Occipital lobe (tissue), 2 donors: Measurements from ENCODE around the gene TCEA2. TPM values are rescaled to one million over a fixed set of nuclear protein-coding genes. Genes with fewer than 3 reads are reported as not detected.

ENCODE experiments used
- small RNA-seq: library from RNA; depleted of rRNA; stranded (forward); fragments of <200 nt; gene quantifications from one replicate; pipeline ENCODE3, GENCODE V24; 2014
- total RNA-seq: library from RNA; depleted of rRNA; stranded (reverse); fragments of >200 nt; gene quantifications from one replicate; pipeline ENCODE4 v1.2.3, GENCODE V29; 2014

The TCEA2 gene
- total RNA-seq, 1 donor from 2014 or later, result 36.0 TPM

Small RNA genes within 50 kb of the gene (small RNA-seq; reads per million reads assigned to genes)
- gene AL355803.1, result not detected
- gene MIR6813, result not detected

Other genes with a start within 250 kb of the TCEA2 start
- gene ZBTB46, start 231.9 kb upstream of the TCEA2 start, total RNA-seq, result 21.5 TPM
- not detected for gene ABHD16B, start 201.7 kb upstream of the TCEA2 start, total RNA-seq
- 20.3 TPM for gene TPD52L2, start 197.9 kb upstream of the TCEA2 start, total RNA-seq
- gene DNAJC5, start 168.1 kb upstream of the TCEA2 start, total RNA-seq, result 99.7 TPM
- 17.8 TPM for gene UCKL1, start 106.8 kb upstream of the TCEA2 start, total RNA-seq
- gene ZNF512B, start 93.3 kb upstream of the TCEA2 start, total RNA-seq, result 15.8 TPM
- gene SAMD10, start 83.6 kb upstream of the TCEA2 start, total RNA-seq, result 6.4 TPM
- 71.0 TPM for gene PRPF6, start 82.1 kb upstream of the TCEA2 start, total RNA-seq
- gene C20orf204, start 27.0 kb upstream of the TCEA2 start, total RNA-seq, result 1.2 TPM
- gene SOX18, start 13.6 kb upstream of the TCEA2 start, total RNA-seq, result 0.31 TPM
- gene RGS19, start 16.3 kb downstream of the TCEA2 start, total RNA-seq, result 10.1 TPM
- gene OPRL1, start 16.9 kb downstream of the TCEA2 start, total RNA-seq, result 14.3 TPM
- 0.78 TPM for gene LKAAEAR1, start 21.2 kb downstream of the TCEA2 start, total RNA-seq
- not detected for gene NPBWR2, start 44.4 kb downstream of the TCEA2 start, total RNA-seq
- gene MYT1, start 101.3 kb downstream of the TCEA2 start, total RNA-seq, result 5.9 TPM
- 129 TPM for gene PCMTD2, start 192.6 kb downstream of the TCEA2 start, total RNA-seq